CD4-positive, alpha-beta memory T cell (primary cell): ENCODE measurements around the gene MMP13. TPM values are rescaled to one million over a fixed set of nuclear protein-coding genes. Genes with fewer than 3 reads are reported as not detected.

Source experiments
- CTCF ChIA-PET: fragments of 350-600 bp; sonication (Branson Sonifier 250); formaldehyde crosslinking; loops from one replicate; lab custom pipeline; 2021; ENCODE audit warnings: inconsistent platforms; ENCODE audit not compliant: partially characterized antibody; lab: Charles Lee
- POLR2A ChIA-PET: fragments of 350-600 bp; sonication (Branson Sonifier 250); formaldehyde crosslinking; loops from one replicate; lab custom pipeline; 2021; ENCODE audit not compliant: partially characterized antibody; lab: Charles Lee
- DNase-seq, 5 donors: peaks; one replicate each; pipeline versions ENCODE4 v3.0.0 to v3.0.0-alpha.2; 2020 to 2022; ENCODE audit warnings: mixed read lengths in 1 of 5
- H3K27ac ChIP-seq: one replicate; pipeline ENCODE4 v1.7.0; 2013; ENCODE audit warnings: low read depth, low read length
- H3K27me3 ChIP-seq: 2 replicates; pipeline ENCODE4 v1.7.0; 2013; ENCODE audit warnings: mild to moderate bottlenecking, low read length, moderate library complexity; ENCODE audit not compliant: insufficient read depth
- H3K36me3 ChIP-seq: 2 replicates; pipeline ENCODE4 v1.7.0; 2013; ENCODE audit warnings: mild to moderate bottlenecking, low read length, moderate library complexity; ENCODE audit not compliant: insufficient read depth
- H3K4me1 ChIP-seq: 2 replicates; pipeline ENCODE4 v1.7.0; 2013; ENCODE audit warnings: mild to moderate bottlenecking, low read length, moderate library complexity; ENCODE audit not compliant: insufficient read depth
- H3K4me3 ChIP-seq, 2 donors: one replicate each; pipeline ENCODE4 v1.7.0; 2013; ENCODE audit warnings: low read length in 2 of 2, mild to moderate bottlenecking in 1 of 2
- H3K9me3 ChIP-seq, 2 donors: one replicate each; pipeline ENCODE4 v1.7.0; 2013; ENCODE audit warnings: low read length in 2 of 2, control low read depth in 1 of 2; ENCODE audit not compliant: control insufficient read depth in 1 of 2
- H3K27ac Mint-ChIP-seq, 7 donors: one replicate each; pipeline ENCODE4 v1.8.0; 2020 to 2021; ENCODE audit warnings: mixed read lengths in 7 of 7, mild to moderate bottlenecking in 6 of 7, inconsistent platforms in 3 of 7, moderate library complexity in 3 of 7
- H3K27me3 Mint-ChIP-seq, 2 donors: one replicate each; pipeline ENCODE4 v1.8.0; 2020 to 2021; ENCODE audit warnings: mixed read lengths in 2 of 2
- H3K36me3 Mint-ChIP-seq, 2 donors: one replicate each; pipeline ENCODE4 v1.8.0; 2020 to 2021; ENCODE audit warnings: mixed read lengths in 2 of 2, inconsistent platforms in 1 of 2, mild to moderate bottlenecking in 1 of 2
- H3K4me1 Mint-ChIP-seq, 4 donors: one replicate each; pipeline ENCODE4 v1.8.0; 2020 to 2021; ENCODE audit warnings: mixed read lengths in 4 of 4, mild to moderate bottlenecking in 1 of 4
- H3K4me3 Mint-ChIP-seq, 8 donors: one replicate each; pipeline ENCODE4 v1.8.0; 2020 to 2021; ENCODE audit warnings: mixed read lengths in 8 of 8, mild to moderate bottlenecking in 7 of 8, moderate library complexity in 6 of 8, inconsistent platforms in 3 of 8
- H3K9me3 Mint-ChIP-seq, 8 donors: one replicate each; pipeline ENCODE4 v1.8.0; 2020 to 2021; ENCODE audit warnings: mixed read lengths in 8 of 8, mild to moderate bottlenecking in 5 of 8, inconsistent platforms in 3 of 8, moderate library complexity in 1 of 8
- intact Hi-C: fragments of 100-400 bp; cut with micrococcal nuclease; formaldehyde crosslinking; loops from one replicate; pipeline ENCODE4 v1.15.1; 2023
- polyA plus RNA-seq, 2 donors: library from polyadenylated mRNA; unstranded; fragments of 300-500 nt; fragmentation: Illumina TruSeq; gene quantifications; one replicate each; pipeline ENCODE4 v1.2.3, GENCODE V29; 2021
- total RNA-seq, 2 experiments: library from RNA; stranded (reverse); gene quantifications; one replicate each; pipeline ENCODE4 v1.2.3, GENCODE V29; 2021

The MMP13 gene
- total and polyA plus RNA-seq, 4 experiments from 2014 or later, result not detected

- Mint-ChIP-seq H3K27ac (no peak overlapping the region), H3K4me1 (no peaks in the 10 kb centered on the region), H3K9me3 (no peaks in the 10 kb centered on the region), H3K4me3 (no peak overlapping the region), H3K27me3 (peaks cover 2 to 6% of the 10 kb centered on the region in 2 donors), H3K36me3 (no peaks in the 10 kb centered on the region)
- DNase-seq, result no peak
- H3K4me1 ChIP-seq, result no peaks in the 10 kb centered on the region
- no peak overlapping the region for H3K4me3 ChIP-seq
- POLR2A ChIA-PET, result no interaction called here
- H3K9me3 ChIP-seq, result no peaks in the 10 kb centered on the region
- H3K36me3 ChIP-seq, result no peaks in the 10 kb centered on the region
- CTCF ChIA-PET, result interaction anchor here (4.1 kb wide), 1 partner anchor 12 kb away, joined by 15 read pairs; no protein-coding TSS in a partner anchor
- no peak overlapping the region for H3K27ac ChIP-seq
- H3K27me3 ChIP-seq, result no peaks in the 10 kb centered on the region
- intact Hi-C loops, result no loop called here
Observed at GRCh38 chr11:102929166-102929565, 26.4 kb downstream of the MMP13 start.

GRCh38 chr11:102928247-102928646 lies 27.3 kb downstream of the MMP13 start:
- peaks cover 2 to 3% of the 10 kb centered on the region in 2 donors for H3K27me3 Mint-ChIP-seq

GRCh38 chr11:102927624-102927990 lies 27.9 kb downstream of the MMP13 start:
- H3K36me3 Mint-ChIP-seq, result no peaks in the 10 kb centered on the region
- H3K4me3 Mint-ChIP-seq, result no peak overlapping the region
- Histone ChIP-seq H3K9me3 (no peaks in the 10 kb centered on the region), H3K4me3 (no peak overlapping the region), H3K27me3 (no peaks in the 10 kb centered on the region), H3K4me1 (no peaks in the 10 kb centered on the region), H3K36me3 (no peaks in the 10 kb centered on the region), H3K27ac (no peak overlapping the region)
- no peak overlapping the region for H3K27ac Mint-ChIP-seq
- ChIA-PET POLR2A (no interaction called here), CTCF (interaction anchor here (4.1 kb wide), 1 partner anchor 14 kb away, joined by 15 read pairs; no protein-coding TSS in a partner anchor)
- intact Hi-C loops, result no loop called here
- DNase-seq, result no peak
- no peaks in the 10 kb centered on the region for H3K9me3 Mint-ChIP-seq
- H3K27me3 Mint-ChIP-seq, result peaks cover under 1 to 2% of the 10 kb centered on the region in 2 donors
- H3K4me1 Mint-ChIP-seq, result no peaks in the 10 kb centered on the region

More at GRCh38 chr11:102928247-102928646, 27.3 kb downstream of the MMP13 start:
- no peaks in the 10 kb centered on the region for H3K9me3 ChIP-seq
- no peaks in the 10 kb centered on the region for H3K36me3 Mint-ChIP-seq
- H3K9me3 Mint-ChIP-seq, result no peaks in the 10 kb centered on the region
- no peak overlapping the region for H3K4me3 ChIP-seq
- no peaks in the 10 kb centered on the region for H3K27me3 ChIP-seq
- CTCF ChIA-PET, result interaction anchor here (4.1 kb wide), 1 partner anchor 13 kb away, joined by 15 read pairs; no protein-coding TSS in a partner anchor
- no peaks in the 10 kb centered on the region for H3K36me3 ChIP-seq
- intact Hi-C loops, result no loop called here
- no peaks in the 10 kb centered on the region for H3K4me1 Mint-ChIP-seq
- H3K27ac Mint-ChIP-seq, result no peak overlapping the region
- no peak overlapping the region for H3K27ac ChIP-seq
- H3K4me3 Mint-ChIP-seq, result no peak overlapping the region
- H3K4me1 ChIP-seq, result no peaks in the 10 kb centered on the region
- POLR2A ChIA-PET, result no interaction called here
- no peak for DNase-seq

- Histone ChIP-seq H3K4me3 (no peak overlapping the region), H3K4me1 (no peaks in the 10 kb centered on the region), H3K9me3 (no peaks in the 10 kb centered on the region), H3K27me3 (no peaks in the 10 kb centered on the region), H3K27ac (no peak overlapping the region), H3K36me3 (no peaks in the 10 kb centered on the region)
- POLR2A ChIA-PET, result no interaction called here
- CTCF ChIA-PET, result interaction anchor here (0.8 to 1.1 kb wide), 2 partner anchors 9 to 14 kb away, joined by 3 to 4 read pairs; no protein-coding TSS in a partner anchor
- Mint-ChIP-seq H3K36me3 (no peaks in the 10 kb centered on the region), H3K9me3 (no peaks in the 10 kb centered on the region), H3K27me3 (peaks cover 2% of the 10 kb centered on the region in 2 donors), H3K27ac (no peak overlapping the region), H3K4me1 (no peaks in the 10 kb centered on the region), H3K4me3 (no peak overlapping the region)
- DNase-seq, result no peak
- intact Hi-C loops, result no loop called here
Observed at GRCh38 chr11:102926961-102927623, 28.4 kb downstream of the MMP13 start.

- no peaks in the 10 kb centered on the region for H3K9me3 Mint-ChIP-seq
- ChIA-PET POLR2A (no interaction called here), CTCF (interaction anchor here (0.8 to 1.1 kb wide), 2 partner anchors 10 to 15 kb away, joined by 3 to 4 read pairs; no protein-coding TSS in a partner anchor)
- H3K4me1 Mint-ChIP-seq, result no peaks in the 10 kb centered on the region
- H3K36me3 Mint-ChIP-seq, result no peaks in the 10 kb centered on the region
- no peak overlapping the region for H3K27ac ChIP-seq
- H3K4me3 Mint-ChIP-seq, result no peak overlapping the region
- no peaks in the 10 kb centered on the region for H3K36me3 ChIP-seq
- no peaks in the 10 kb centered on the region for H3K27me3 ChIP-seq
- H3K4me1 ChIP-seq, result no peaks in the 10 kb centered on the region
- no peak overlapping the region for H3K4me3 ChIP-seq
- H3K27me3 Mint-ChIP-seq, result peaks cover 2 to 4% of the 10 kb centered on the region in 2 donors
- H3K27ac Mint-ChIP-seq, result no peak overlapping the region
- H3K9me3 ChIP-seq, result no peaks in the 10 kb centered on the region
- intact Hi-C loops, result no loop called here
- no peak for DNase-seq
Observed at GRCh38 chr11:102926517-102926916, 29.0 kb downstream of the MMP13 start.

- Mint-ChIP-seq H3K27me3 (peaks cover 2 to 5% of the 10 kb centered on the region in 2 donors), H3K4me3 (no peak overlapping the region), H3K36me3 (no peaks in the 10 kb centered on the region), H3K27ac (no peak overlapping the region), H3K4me1 (no peaks in the 10 kb centered on the region), H3K9me3 (no peaks in the 10 kb centered on the region)
- POLR2A ChIA-PET, result no interaction called here
- Histone ChIP-seq H3K27ac (no peak overlapping the region), H3K27me3 (no peaks in the 10 kb centered on the region), H3K4me1 (no peaks in the 10 kb centered on the region), H3K36me3 (no peaks in the 10 kb centered on the region), H3K9me3 (no peaks in the 10 kb centered on the region), H3K4me3 (no peak overlapping the region)
- no peak for DNase-seq
- CTCF ChIA-PET, result interaction anchor here (0.8 to 1.1 kb wide), 2 partner anchors 10 to 16 kb away, joined by 3 to 4 read pairs; no protein-coding TSS in a partner anchor
- intact Hi-C loops, result no loop called here
Observed at GRCh38 chr11:102925988-102926387, 29.5 kb downstream of the MMP13 start.

- ChIA-PET CTCF (interaction anchor here (1.4 kb wide), 1 partner anchor 17 kb away, joined by 4 read pairs; no protein-coding TSS in a partner anchor), POLR2A (no interaction called here)
- H3K36me3 ChIP-seq, result no peaks in the 10 kb centered on the region
- no peaks in the 10 kb centered on the region for H3K9me3 ChIP-seq
- no peaks in the 10 kb centered on the region for H3K4me1 ChIP-seq
- no peaks in the 10 kb centered on the region for H3K27me3 ChIP-seq
- no peak overlapping the region for H3K4me3 ChIP-seq
- intact Hi-C loops, result no loop called here
- H3K4me3 Mint-ChIP-seq, result no peak overlapping the region
- no peaks in the 10 kb centered on the region for H3K9me3 Mint-ChIP-seq
- peaks cover 0 to 6% (median 4%) of the 10 kb centered on the region in 4 donors for H3K4me1 Mint-ChIP-seq
- H3K27ac ChIP-seq, result no peak overlapping the region
- no peak overlapping the region for H3K27ac Mint-ChIP-seq
- H3K27me3 Mint-ChIP-seq, result peaks cover 3 to 6% of the 10 kb centered on the region in 2 donors
- no peak for DNase-seq
- H3K36me3 Mint-ChIP-seq, result no peaks in the 10 kb centered on the region
Observed at GRCh38 chr11:102924851-102925380, 30.6 kb downstream of the MMP13 start.
